ENCODE data around the gene RBBP4. TPM values are rescaled to one million over a fixed set of nuclear protein-coding genes. Genes with fewer than 3 reads are reported as not detected.

Gene RBBP4
- total RNA-seq, 1 experiment from 2014 or later = 279 TPM

GRCh38 chr1:32718527-32718926 is 67.5 kb downstream of the RBBP4 start:
- Histone ChIP-seq H3K27ac (ENCODE audit: low read depth, low read length) (no peak overlapping the region), H3K9me3 (ENCODE audit: control insufficient read depth in 1 of 2, insufficient read depth in 1 of 2, low read depth in 1 of 2, low read length in 2 of 2) (no peaks in the 10 kb centered on the region), H3K4me3 (replicated peaks in 1 of 2; ENCODE audit: low read depth in 1 of 2, low read length in 2 of 2) (no peak overlapping the region), H3K9ac (ENCODE audit: low read length) (no peak overlapping the region), H3K36me3 (ENCODE audit: control insufficient read depth in 1 of 2, insufficient read depth in 2 of 2, low read length in 2 of 2) (no peaks in the 10 kb centered on the region), H3K79me2 (ENCODE audit: insufficient read depth, low read length) (no peaks in the 10 kb centered on the region), H3K4me2 (ENCODE audit: low read length) (no peak overlapping the region), H4K20me1 (ENCODE audit: insufficient read depth) (no peaks in the 10 kb centered on the region), H3K9me2 (ENCODE audit: insufficient read depth) (no peaks in the 10 kb centered on the region), H3K27me3 (ENCODE audit: insufficient read depth, low read length) (no peaks in the 10 kb centered on the region), H2AFZ (ENCODE audit: low read depth, low read length, poor library complexity, severe bottlenecking) (no peak overlapping the region), H3K4me1 (ENCODE audit: control insufficient read depth in 1 of 2, insufficient read depth in 2 of 2, low read length in 2 of 2) (peaks cover 10 to 29% of the 10 kb centered on the region in 2 experiments)
- no peak for TF ChIP-seq POLR2AphosphoS5 (IDR thresholded peaks at IDR 0.05; ENCODE audit: low read depth, low read length)
- no peak for TF ChIP-seq MAX (IDR thresholded peaks at IDR 0.05)
- BruUV-seq (replicated peaks) = no TSS peak
- ATAC-seq = no peak
- RAD21 ChIA-PET (ENCODE audit: low non-redundant PET in 1 of 2, low total read pairs in 2 of 2, uncharacterized antibody in 2 of 2, unreplicated experiment in 2 of 2) = no interaction called here
- CTCF ChIA-PET = no interaction called here
- DNase-seq (ENCODE audit: low read depth, low spot score) = no peak
- intact Hi-C loops (cut with micrococcal nuclease) = loop anchor here (5.0 kb wide), 1 partner anchor 44 kb away; no protein-coding TSS in a partner anchor
- POLR2A ChIA-PET = no interaction called here

DNA sequence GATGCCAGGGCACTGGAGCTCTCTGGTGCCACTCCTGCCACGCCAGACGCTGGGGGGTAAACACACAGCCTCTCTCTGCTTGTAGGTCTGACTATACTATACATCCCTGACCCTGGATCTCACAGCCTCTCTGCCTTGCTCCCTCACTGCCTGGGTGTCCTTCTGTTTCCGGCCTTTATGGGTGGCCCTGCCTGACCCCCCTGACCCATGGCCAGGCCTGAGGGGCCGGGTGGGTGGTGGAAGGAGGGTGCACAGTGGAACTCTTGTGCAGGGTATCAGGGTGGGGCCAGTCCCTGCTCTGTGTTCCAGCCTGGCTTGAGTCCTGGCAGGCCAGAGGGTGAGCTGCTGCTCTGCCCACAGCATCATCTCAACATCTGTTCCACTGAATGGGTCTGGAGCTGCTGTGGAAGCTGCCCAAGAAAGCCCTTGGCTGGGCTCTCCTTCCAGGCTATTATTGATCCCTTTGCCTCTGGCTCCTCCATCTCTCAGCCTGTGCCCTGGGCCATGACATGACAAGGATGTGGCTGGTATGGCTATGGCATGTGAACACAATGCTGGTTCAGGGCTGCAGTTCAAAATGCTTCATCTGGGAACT is 68.8 kb downstream of the RBBP4 start:
- no peaks in the 10 kb centered on the region for H3K36me3 ChIP-seq (ENCODE audit: control insufficient read depth in 1 of 2, insufficient read depth in 2 of 2, low read length in 2 of 2)
- CTCF ChIA-PET = no interaction called here
- no peak for TF ChIP-seq EZH2phosphoT487 (IDR thresholded peaks at IDR 0.05; ENCODE audit: borderline replicate concordance)
- TF ChIP-seq ZFX (IDR thresholded peaks at IDR 0.05) = no peak
- TF ChIP-seq SIN3A (IDR thresholded peaks at IDR 0.05; ENCODE audit: low read depth) = no peak
- TF ChIP-seq RAD21 (IDR thresholded peaks at IDR 0.05; ENCODE audit: low read depth) = no peak
- no peak for TF ChIP-seq ZBTB33 (IDR thresholded peaks at IDR 0.05; ENCODE audit: extremely low read depth, insufficient replicate concordance, low read length)
- TF ChIP-seq JUND (IDR thresholded peaks at IDR 0.05) = no peak
- H3K4me3 ChIP-seq (replicated peaks in 1 of 2; ENCODE audit: low read depth in 1 of 2, low read length in 2 of 2) = no peak overlapping the region
- H3K27me3 ChIP-seq (ENCODE audit: insufficient read depth, low read length) = no peaks in the 10 kb centered on the region
- ATAC-seq (no peak), DNase-seq (ENCODE audit: low read depth, low spot score) (no peak)
- RAD21 ChIA-PET (ENCODE audit: low non-redundant PET in 1 of 2, low total read pairs in 2 of 2, uncharacterized antibody in 2 of 2, unreplicated experiment in 2 of 2) = no interaction called here
- BruUV-seq (replicated peaks) = no TSS peak
- H3K4me1 ChIP-seq (ENCODE audit: control insufficient read depth in 1 of 2, insufficient read depth in 2 of 2, low read length in 2 of 2) = peaks cover 15 to 36% of the 10 kb centered on the region in 2 experiments
- no peaks in the 10 kb centered on the region for H3K9me3 ChIP-seq (ENCODE audit: control insufficient read depth in 1 of 2, insufficient read depth in 1 of 2, low read depth in 1 of 2, low read length in 2 of 2)
- POLR2A ChIA-PET = no interaction called here
- no peaks in the 10 kb centered on the region for H3K79me2 ChIP-seq (ENCODE audit: insufficient read depth, low read length)
- no peaks in the 10 kb centered on the region for H4K20me1 ChIP-seq (ENCODE audit: insufficient read depth)
- no peak overlapping the region for H3K4me2 ChIP-seq (ENCODE audit: low read length)
- intact Hi-C loops (cut with micrococcal nuclease) = loop anchor here (5.0 kb wide), 1 partner anchor 43 kb away; no protein-coding TSS in a partner anchor
- no peak overlapping the region for H3K9ac ChIP-seq (ENCODE audit: low read length)
- H3K27ac ChIP-seq (ENCODE audit: low read depth, low read length) = no peak overlapping the region
- no peak overlapping the region for H2AFZ ChIP-seq (ENCODE audit: low read depth, low read length, poor library complexity, severe bottlenecking)
- H3K9me2 ChIP-seq (ENCODE audit: insufficient read depth) = no peaks in the 10 kb centered on the region

Measured in HCT116 (cell line).